ENCODE data around the gene PLXNA4.

GRCh38 chr7:132269718-132270117, 306.6 kb downstream of the PLXNA4 start:
- TF ChIP-seq CTCF (IDR thresholded peaks at IDR 0.05) (no peak), NR3C1 (CRISPR knock-in tag; conservative IDR thresholded peaks at IDR 0.05; ENCODE audit: low read depth) (no peak), HMGXB4 (CRISPR knock-in tag; IDR thresholded peaks at IDR 0.05) (no peak), ELF4 (CRISPR knock-in tag; IDR thresholded peaks at IDR 0.05; ENCODE audit: low read depth) (no peak), CREB1 (CRISPR knock-in tag; IDR thresholded peaks at IDR 0.05) (no peak), ZNF138 (CRISPR knock-in tag; conservative IDR thresholded peaks at IDR 0.05) (no peak), USF1 (CRISPR knock-in tag; IDR thresholded peaks at IDR 0.05) (no peak), SP1 (CRISPR knock-in tag; conservative IDR thresholded peaks at IDR 0.05) (no peak), MYBL2 (CRISPR knock-in tag; IDR thresholded peaks at IDR 0.05) (no peak), ZNF416 (CRISPR knock-in tag; IDR thresholded peaks at IDR 0.05) (no peak), NR2C2 (CRISPR knock-in tag; IDR thresholded peaks at IDR 0.05) (no peak)

Data from WTC11 (cell line).